Measurements from ENCODE around the gene GATAD1. TPM values are rescaled to one million over a fixed set of nuclear protein-coding genes. Genes with fewer than 3 reads are reported as not detected.

GATAD1 gene
- total and polyA plus RNA-seq, 2 of the 4 experiments (the other 2 are of a cell fraction) = 9.3 to 15.2 TPM

DNA sequence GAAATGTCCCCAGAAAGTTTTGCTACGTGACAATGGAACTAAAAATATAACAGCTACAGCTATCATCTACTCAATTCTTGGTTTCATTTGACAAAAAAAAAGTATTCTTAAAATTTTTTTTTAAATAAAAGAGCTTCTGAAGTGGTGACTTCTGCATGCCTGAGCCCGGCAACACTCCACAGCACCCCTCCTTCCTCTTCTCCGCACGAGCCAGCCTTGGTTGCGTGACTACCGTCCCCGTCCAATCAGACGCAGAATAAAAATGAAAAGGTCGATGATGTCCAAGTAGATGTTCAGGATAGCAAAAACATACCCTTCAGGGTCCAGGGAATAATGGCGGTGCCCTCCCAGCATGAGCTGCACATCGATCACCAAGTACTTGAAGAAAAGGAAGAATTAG lies 34.5 kb upstream of the GATAD1 start:
- no CpG with 5 or more reads among the region's 11 CpGs for WGBS, 2 experiments (ENCODE audit: extremely low coverage in 2 of 2, insufficient read length in 1 of 2)
- Histone ChIP-seq H3K9me3 (ENCODE audit: control insufficient read depth, insufficient read depth, low read length) (no peaks in the 10 kb centered on the region), H3K4me2 (ENCODE audit: low read depth, low read length) (no peak overlapping the region), H4K20me1 (ENCODE audit: insufficient read depth, low read length) (no peaks in the 10 kb centered on the region), H4K91ac (ENCODE audit: insufficient read depth, low read depth, low read length) (no peak overlapping the region), H3K27me3 (ENCODE audit: control insufficient read depth, insufficient read depth, low read length) (peaks cover 18% of the 10 kb centered on the region), H4K5ac (ENCODE audit: low read depth, low read length) (no peak overlapping the region), H3K79me1 (ENCODE audit: low read depth in 1 of 2, low read length in 2 of 2) (no peaks in the 10 kb centered on the region), H3K27ac (ENCODE audit: insufficient read depth, low read length) (no peak overlapping the region), H4K8ac (ENCODE audit: low read depth in 2 of 2, low read length in 2 of 2) (no peak overlapping the region), H3K56ac (ENCODE audit: extremely low read depth, insufficient read depth, low read length) (no peak overlapping the region), H2AK5ac (ENCODE audit: low read depth, low read length) (no peak overlapping the region), H3K4me3 (ENCODE audit: insufficient read depth, low read depth, low read length) (no peak overlapping the region), H2BK5ac (ENCODE audit: low read depth, low read length, poor library complexity, severe bottlenecking) (no peak overlapping the region), H2AFZ (replicated peaks; ENCODE audit: low read length, poor library complexity) (peak overlapping the region; percentile 33), H3K4ac (ENCODE audit: low read depth, low read length) (no peak overlapping the region), H3K18ac (ENCODE audit: low read depth, low read length) (no peak overlapping the region), H2BK120ac (ENCODE audit: low read depth, low read length) (no peak overlapping the region), H3K9me1 (ENCODE audit: insufficient read depth, low read length) (no peaks in the 10 kb centered on the region), H3K23ac (ENCODE audit: low read depth, low read length) (no peak overlapping the region), H2BK20ac (ENCODE audit: low read depth, low read length) (no peak overlapping the region), H2BK15ac (ENCODE audit: low read depth, low read length) (no peak overlapping the region), H3K9ac (ENCODE audit: low read depth, low read length) (no peak overlapping the region), H2AK9ac (replicated peaks; ENCODE audit: low read depth, low read length, poor library complexity) (no peak overlapping the region), H3K4me1 (ENCODE audit: control insufficient read depth, insufficient read depth, low read length) (no peaks in the 10 kb centered on the region), H3K36me3 (ENCODE audit: control insufficient read depth, insufficient read depth, low read length) (no peaks in the 10 kb centered on the region), H3K14ac (replicated peaks; ENCODE audit: low read depth, low read length) (no peak overlapping the region)
- intact Hi-C loops (cut with micrococcal nuclease) = no loop called here
- dilution Hi-C loops (cut with HindIII; ENCODE audit: low sequenced_read_pairs, unreplicated experiment) = no loop called here
- CTCF ChIA-PET = interaction anchor here (0.7 to 1.3 kb wide), 3 partner anchors 9 to 197 kb away, joined by 3 to 4 read pairs (median 4); no protein-coding TSS in a partner anchor
- ATAC-seq (ENCODE audit: low read depth) (no peak), DNase-seq (no peak)
- in situ Hi-C loops (cut with MboI; ENCODE audit: low sequenced_read_pairs) = no loop called here
- no peak for TF ChIP-seq USF2 (IDR thresholded peaks at IDR 0.05; ENCODE audit: low read depth, low read length)
- POLR2A ChIA-PET (ENCODE audit: unreplicated experiment) = no interaction called here
- no TSS peak for BruUV-seq (replicated peaks)
